GM23338 (cell line): ENCODE data around the gene KIF2A. TPM values are rescaled to one million over a fixed set of nuclear protein-coding genes. Genes with fewer than 3 reads are reported as not detected.

Experiments
- EZH2phosphoT487 ChIP-seq: fragments of 200-600 bp; sonication (generic); IDR thresholded peaks from one replicate; pipeline ENCODE4 v1.8.1; 2018; ENCODE audit warnings: antibody characterized with exemption; ENCODE audit not compliant: unreplicated experiment
- POLR2AphosphoS5 ChIP-seq: IDR thresholded peaks from 2 replicates; pipeline ENCODE4 v1.6.1; 2016; ENCODE audit warnings: antibody characterized with exemption, low read depth
- REST ChIP-seq: IDR thresholded peaks from one replicate; pipeline ENCODE4 v1.6.1; 2018; ENCODE audit warnings: antibody characterized with exemption; ENCODE audit not compliant: unreplicated experiment
- STAT1 ChIP-seq: IDR thresholded peaks from one replicate; pipeline ENCODE4 v1.6.1; 2016; ENCODE audit warnings: antibody characterized with exemption; ENCODE audit not compliant: unreplicated experiment
- ZNF114 ChIP-seq: fragments of 250-450 bp; sonication (Bioruptor Pico); IDR thresholded peaks from 2 replicates; pipeline ENCODE4 v1.5.0; 2020; ENCODE audit warnings: mild to moderate bottlenecking, moderate library complexity
- ZNF331 ChIP-seq: fragments of 250-450 bp; sonication (Bioruptor Pico); IDR thresholded peaks from 2 replicates; pipeline ENCODE4 v1.5.0; 2020; ENCODE audit warnings: low read depth, mild to moderate bottlenecking, moderate library complexity
- ZNF462 ChIP-seq: fragments of 250-450 bp; sonication (Bioruptor Pico); IDR thresholded peaks from 2 replicates; pipeline ENCODE4 v1.5.0; 2020; ENCODE audit warnings: mild to moderate bottlenecking, moderate library complexity
- polyA plus RNA-seq: library from polyadenylated mRNA; unstranded; fragments of >200 nt; fragmentation: Nextera tagmentation; extraction: Ambion mirVana; gene quantifications from 2 replicates; pipeline ENCODE4 v1.2.1, GENCODE V29; 2016
- total RNA-seq: library from RNA; depleted of rRNA; stranded (reverse); fragments of >200 nt; shearing (Covaris generic); gene quantifications from 2 replicates; pipeline ENCODE4 v1.2.3, GENCODE V29; 2014

KIF2A gene
- total and polyA plus RNA-seq, 2 experiments from 2014 or later: 120 to 122 TPM

GRCh38 chr5:62286834-62287233 is 19.2 kb upstream of the KIF2A start (continued):
- no peak for TF ChIP-seq ZNF462 (CRISPR knock-in tag)
- TF ChIP-seq REST: no peak
- TF ChIP-seq ZNF114: no peak
- no peak for TF ChIP-seq STAT1
- TF ChIP-seq POLR2AphosphoS5: no peak
- TF ChIP-seq EZH2phosphoT487: no peak
- no peak for TF ChIP-seq ZNF331
